ENCODE results near the gene SEMA4G.
A peak's percentile ranks its signal among the peaks of the same experiment; 100 is the strongest.

Gene SEMA4G

DNA sequence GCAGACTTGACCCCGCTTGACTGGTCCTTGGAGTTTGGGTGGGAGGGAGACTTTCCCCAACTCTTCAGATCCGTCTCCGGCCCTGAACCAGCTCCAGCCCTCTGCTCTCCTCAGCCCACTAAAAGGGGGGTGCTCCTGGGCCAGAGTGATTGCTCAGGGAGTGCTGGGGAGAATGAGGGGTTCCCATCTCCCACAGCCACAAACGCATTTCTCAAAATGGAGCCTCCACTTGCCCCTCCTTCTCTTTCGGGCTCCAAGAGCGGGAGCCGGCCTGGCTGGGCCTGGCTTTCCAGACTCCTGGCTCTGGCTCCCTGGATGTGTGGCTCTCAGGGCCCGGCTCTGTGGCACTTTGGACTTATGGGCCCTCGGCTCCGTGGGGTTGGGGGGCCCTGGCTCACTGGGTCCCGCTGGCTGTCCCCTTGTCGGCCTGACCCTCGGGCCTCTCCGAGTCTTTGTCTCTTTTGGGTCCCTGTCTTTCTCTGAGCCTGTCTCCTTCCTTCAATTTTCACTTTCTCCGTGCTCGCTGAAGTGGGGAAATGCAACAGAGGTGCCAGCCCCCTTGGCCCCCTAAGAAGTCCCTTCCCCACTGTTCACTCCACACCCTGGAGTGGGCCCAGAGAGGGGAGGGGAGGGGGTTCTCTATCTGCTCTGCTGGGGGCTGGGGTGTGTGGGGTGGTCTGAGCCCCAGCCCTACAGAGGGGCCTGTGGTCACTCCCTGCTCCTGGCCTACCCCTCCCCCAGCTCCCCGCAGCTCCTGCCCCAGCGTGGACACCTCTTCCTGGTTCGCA, 31.0 kb downstream of the SEMA4G start:
- TF ChIP-seq, protein P1, sequence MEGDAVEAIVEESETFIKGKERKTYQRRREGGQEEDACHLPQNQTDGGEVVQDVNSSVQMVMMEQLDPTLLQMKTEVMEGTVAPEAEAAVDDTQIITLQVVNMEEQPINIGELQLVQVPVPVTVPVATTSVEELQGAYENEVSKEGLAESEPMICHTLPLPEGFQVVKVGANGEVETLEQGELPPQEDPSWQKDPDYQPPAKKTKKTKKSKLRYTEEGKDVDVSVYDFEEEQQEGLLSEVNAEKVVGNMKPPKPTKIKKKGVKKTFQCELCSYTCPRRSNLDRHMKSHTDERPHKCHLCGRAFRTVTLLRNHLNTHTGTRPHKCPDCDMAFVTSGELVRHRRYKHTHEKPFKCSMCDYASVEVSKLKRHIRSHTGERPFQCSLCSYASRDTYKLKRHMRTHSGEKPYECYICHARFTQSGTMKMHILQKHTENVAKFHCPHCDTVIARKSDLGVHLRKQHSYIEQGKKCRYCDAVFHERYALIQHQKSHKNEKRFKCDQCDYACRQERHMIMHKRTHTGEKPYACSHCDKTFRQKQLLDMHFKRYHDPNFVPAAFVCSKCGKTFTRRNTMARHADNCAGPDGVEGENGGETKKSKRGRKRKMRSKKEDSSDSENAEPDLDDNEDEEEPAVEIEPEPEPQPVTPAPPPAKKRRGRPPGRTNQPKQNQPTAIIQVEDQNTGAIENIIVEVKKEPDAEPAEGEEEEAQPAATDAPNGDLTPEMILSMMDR (IDR thresholded peaks at IDR 0.05) = no peak
- Mint-ChIP-seq H3K9me3 (no peaks in the 10 kb centered on the region), H3K4me3 (peak overlapping the region; percentile 92), H3K27me3 (ENCODE audit: low read depth, poor library complexity) (no peaks in the 10 kb centered on the region), H3K27ac (peak overlapping the region; percentile 87), H3K36me3 (ENCODE audit: low read depth) (peaks cover 15% of the 10 kb centered on the region), H3K4me1 (peaks cover 38% of the 10 kb centered on the region)
- DNase-seq = peak; percentile 41

DNA sequence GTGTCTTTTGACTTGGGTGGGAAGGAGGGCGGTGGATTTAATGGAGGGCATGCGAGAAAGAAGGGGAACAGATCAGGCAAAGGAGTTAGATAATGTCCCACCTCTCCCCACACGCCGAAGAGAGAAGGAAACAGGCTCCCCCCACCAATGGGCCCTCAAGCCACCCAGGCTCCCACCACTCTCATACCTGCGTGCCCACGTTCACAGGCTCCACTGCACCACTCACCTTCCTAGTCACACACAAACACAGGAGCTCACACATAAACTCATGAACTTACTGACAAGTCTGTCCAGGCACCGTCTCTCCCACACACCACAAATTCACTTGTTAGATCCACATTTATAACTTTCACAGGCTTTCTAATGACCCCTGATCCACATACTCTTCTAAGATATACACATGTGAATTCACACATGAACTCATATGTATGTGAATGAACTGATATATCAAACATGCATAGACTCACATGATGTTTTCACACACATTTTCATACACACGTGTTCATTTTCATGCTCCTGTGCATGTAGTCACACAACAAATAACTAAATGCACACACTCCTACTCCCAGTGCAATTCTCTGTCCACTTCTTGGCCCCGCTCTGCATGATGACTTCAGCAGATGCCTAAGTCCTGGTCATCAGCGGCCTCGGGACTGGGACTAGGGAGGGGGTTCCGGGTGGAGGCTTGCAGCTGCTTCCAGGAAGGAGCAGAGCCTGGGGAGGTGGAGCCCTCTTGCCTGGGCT, 31.8 kb downstream of the SEMA4G start:
- Mint-ChIP-seq H3K36me3 (ENCODE audit: low read depth) (peaks cover 17% of the 10 kb centered on the region), H3K27ac (peak overlapping the region; percentile 87), H3K27me3 (ENCODE audit: low read depth, poor library complexity) (no peaks in the 10 kb centered on the region), H3K4me1 (peaks cover 31% of the 10 kb centered on the region), H3K4me3 (peak overlapping the region; percentile 92), H3K9me3 (no peaks in the 10 kb centered on the region)
- TF ChIP-seq, protein P1 (IDR thresholded peaks at IDR 0.05) = no peak
- peak; percentile 42 for DNase-seq

DNA sequence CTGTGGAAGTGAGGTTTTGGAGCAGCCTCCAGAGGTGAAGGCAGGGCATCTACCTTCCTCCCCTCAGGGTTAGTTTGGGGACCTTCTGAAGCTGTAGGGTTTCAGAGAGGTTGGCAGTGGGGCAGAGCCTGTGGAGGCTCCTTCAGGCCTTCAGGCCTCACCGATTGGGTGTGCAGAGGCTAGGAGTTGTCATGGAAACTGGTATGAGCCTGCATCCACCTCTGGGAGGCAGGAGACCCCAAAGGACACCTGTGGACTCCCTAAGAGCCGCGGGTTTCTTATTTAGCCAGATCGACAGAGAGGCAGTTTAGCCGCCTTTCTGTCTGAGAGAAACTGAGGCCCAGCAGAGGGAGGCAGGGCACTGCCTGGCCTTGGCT, 32.3 kb downstream of the SEMA4G start:
- Mint-ChIP-seq H3K27me3 (ENCODE audit: low read depth, poor library complexity) (no peaks in the 10 kb centered on the region), H3K4me3 (peak overlapping the region; percentile 92), H3K4me1 (peaks cover 25% of the 10 kb centered on the region), H3K9me3 (no peaks in the 10 kb centered on the region), H3K36me3 (ENCODE audit: low read depth) (peaks cover 21% of the 10 kb centered on the region), H3K27ac (no peak overlapping the region)
- DNase-seq = no peak
- TF ChIP-seq, protein P1 (IDR thresholded peaks at IDR 0.05) = no peak

DNA sequence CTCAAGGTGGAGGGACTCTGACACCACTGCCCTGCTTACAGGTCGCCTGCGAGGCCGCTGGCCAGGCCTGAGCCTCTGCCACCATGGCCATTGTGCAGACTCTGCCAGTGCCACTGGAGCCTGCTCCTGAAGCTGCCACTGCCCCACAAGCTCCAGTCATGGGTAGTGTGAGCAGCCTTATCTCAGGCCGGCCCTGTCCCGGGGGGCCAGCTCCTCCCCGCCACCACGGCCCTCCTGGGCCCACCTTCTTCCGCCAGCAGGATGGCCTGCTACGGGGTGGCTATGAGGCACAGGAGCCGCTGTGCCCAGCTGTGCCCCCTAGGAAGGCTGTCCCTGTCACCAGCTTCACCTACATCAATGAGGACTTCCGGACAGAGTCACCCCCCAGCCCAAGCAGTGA, 33.2 kb downstream of the SEMA4G start:
- Mint-ChIP-seq H3K36me3 (ENCODE audit: low read depth) (peaks cover 21% of the 10 kb centered on the region), H3K9me3 (no peaks in the 10 kb centered on the region), H3K27ac (no peak overlapping the region), H3K27me3 (ENCODE audit: low read depth, poor library complexity) (no peaks in the 10 kb centered on the region), H3K4me3 (no peak overlapping the region), H3K4me1 (peaks cover 23% of the 10 kb centered on the region)
- TF ChIP-seq, protein P1 (IDR thresholded peaks at IDR 0.05) = no peak
- no peak for DNase-seq

DNA sequence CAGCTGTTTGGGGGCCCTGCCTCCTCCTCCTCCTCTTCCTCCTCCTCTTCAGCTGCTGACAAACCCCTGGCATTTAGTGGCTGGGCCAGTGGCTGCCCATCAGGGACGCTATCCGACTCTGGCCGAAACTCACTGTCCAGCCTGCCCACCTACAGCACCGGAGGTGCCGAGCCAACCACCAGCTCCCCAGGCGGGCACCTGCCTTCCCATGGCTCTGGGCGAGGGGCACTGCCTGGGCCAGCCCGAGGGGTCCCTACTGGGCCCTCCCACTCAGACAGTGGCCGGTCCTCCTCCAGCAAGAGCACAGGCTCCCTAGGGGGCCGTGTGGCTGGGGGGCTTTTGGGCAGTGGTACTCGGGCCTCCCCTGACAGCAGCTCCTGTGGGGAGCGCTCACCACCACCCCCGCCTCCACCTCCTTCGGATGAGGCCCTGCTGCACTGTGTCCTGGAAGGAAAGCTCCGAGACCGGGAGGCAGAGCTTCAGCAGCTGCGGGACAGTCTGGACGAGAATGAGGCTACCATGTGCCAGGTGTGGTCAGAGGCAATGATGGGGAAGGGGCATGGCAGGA, 34.4 kb downstream of the SEMA4G start:
- Mint-ChIP-seq H3K4me1 (peaks cover 28% of the 10 kb centered on the region), H3K27me3 (ENCODE audit: low read depth, poor library complexity) (no peaks in the 10 kb centered on the region), H3K9me3 (no peaks in the 10 kb centered on the region), H3K4me3 (no peak overlapping the region), H3K36me3 (ENCODE audit: low read depth) (peaks cover 21% of the 10 kb centered on the region), H3K27ac (no peak overlapping the region)
- DNase-seq = no peak
- TF ChIP-seq, protein P1 (IDR thresholded peaks at IDR 0.05) = no peak
